NT2/D1 (cell line): ENCODE data around the gene HOXB4.

Experiments
- YY1 ChIP-seq: IDR thresholded peaks from 2 replicates; pipeline ENCODE4 v1.6.1; 2011; ENCODE audit not compliant: insufficient read length, insufficient read depth
- ZNF274 ChIP-seq: IDR thresholded peaks from 2 replicates; pipeline ENCODE4 v1.6.1; 2011; ENCODE audit warnings: mild to moderate bottlenecking, low read depth, low read length

DNA sequence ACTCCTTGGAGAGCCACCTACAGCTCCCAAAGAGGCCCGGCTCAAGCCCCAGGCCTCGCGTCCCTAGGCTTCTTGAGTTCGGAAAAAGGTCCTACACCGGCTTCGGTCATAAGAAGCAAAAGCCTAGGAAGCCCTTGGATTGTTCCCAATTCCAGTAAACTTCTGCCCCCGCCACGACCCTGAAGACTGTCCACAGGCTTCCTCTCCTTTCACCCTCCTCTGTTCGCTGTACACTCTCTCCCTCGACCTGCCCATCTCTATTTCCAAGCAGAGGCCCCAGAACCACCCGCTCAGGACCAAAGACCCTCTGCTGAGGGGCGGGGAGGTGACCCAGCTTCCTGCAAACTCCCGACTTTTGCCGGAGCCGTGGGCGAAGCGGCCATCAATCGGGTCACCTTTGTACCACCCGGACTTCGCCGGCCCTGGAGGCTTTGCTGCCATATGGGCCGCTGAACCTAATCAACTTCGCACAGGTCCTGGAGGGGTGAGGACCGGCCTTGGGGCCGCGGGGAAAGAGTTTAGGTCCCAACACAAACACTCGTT lies 36.0 kb downstream of the HOXB4 start:
- TF ChIP-seq ZNF274 (no peak), YY1 (no peak)
